ENCODE results near the gene INIP.
A peak's percentile ranks its signal among the peaks of the same experiment; 100 is the strongest.

Gene INIP

GRCh38 chr9:112717661-112718331, at the start of gene INIP:
Gene INIP (minus strand): TSS chr9:112718117. CDS start chr9:112716485, 1,632 bp downstream.
- peak; percentile 95 for DNase-seq (ENCODE audit: low read depth)

GRCh38 chr9:112765281-112765680, 47.4 kb upstream of the INIP start:
- no peak for DNase-seq (ENCODE audit: low read depth)

- no peak for DNase-seq (ENCODE audit: low read depth)
Observed at GRCh38 chr9:112764837-112765236, 46.9 kb upstream of the INIP start.

GRCh38 chr9:112764344-112764743, 46.4 kb upstream of the INIP start:
- no peak for DNase-seq (ENCODE audit: low read depth)

DNA sequence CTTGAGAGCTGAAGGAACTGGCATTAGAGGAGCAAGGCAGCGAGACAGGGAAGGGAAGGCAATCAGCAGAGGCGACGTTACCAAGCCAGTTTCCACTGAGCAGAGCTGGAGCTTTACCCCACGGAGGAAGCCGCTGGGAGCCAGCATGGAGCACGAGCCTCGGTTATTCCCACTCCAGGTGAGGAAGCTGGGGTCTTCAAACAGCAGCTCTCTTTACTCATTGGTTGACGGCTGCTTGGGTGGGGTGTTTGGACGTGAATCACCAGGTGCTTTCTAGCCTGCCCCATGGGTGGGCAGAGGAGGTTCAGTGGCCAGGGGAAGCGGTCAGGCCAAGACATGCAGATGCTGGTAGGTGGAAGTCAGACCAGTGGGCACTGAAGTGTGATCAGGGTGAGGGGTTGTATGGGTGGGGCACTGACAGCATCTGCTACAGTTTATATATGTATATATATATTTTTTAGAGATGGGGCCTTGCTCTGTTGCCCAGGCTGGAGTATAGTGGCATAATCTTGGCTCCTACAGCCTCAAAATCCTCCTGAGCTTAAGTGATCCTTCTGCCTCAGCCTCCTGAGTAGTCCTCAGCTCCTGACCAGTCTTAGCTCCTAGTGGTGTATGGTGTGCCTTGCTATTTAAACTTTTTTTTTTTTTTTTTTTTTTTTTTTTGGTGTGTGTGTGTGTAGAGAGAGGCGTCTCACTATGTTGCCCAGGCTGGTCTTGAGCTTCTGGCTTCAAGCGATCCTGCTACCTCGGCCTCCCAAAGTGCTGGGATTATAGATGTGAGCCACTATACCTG, 45.0 kb upstream of the INIP start:
- no peak for DNase-seq (ENCODE audit: low read depth)

DNA sequence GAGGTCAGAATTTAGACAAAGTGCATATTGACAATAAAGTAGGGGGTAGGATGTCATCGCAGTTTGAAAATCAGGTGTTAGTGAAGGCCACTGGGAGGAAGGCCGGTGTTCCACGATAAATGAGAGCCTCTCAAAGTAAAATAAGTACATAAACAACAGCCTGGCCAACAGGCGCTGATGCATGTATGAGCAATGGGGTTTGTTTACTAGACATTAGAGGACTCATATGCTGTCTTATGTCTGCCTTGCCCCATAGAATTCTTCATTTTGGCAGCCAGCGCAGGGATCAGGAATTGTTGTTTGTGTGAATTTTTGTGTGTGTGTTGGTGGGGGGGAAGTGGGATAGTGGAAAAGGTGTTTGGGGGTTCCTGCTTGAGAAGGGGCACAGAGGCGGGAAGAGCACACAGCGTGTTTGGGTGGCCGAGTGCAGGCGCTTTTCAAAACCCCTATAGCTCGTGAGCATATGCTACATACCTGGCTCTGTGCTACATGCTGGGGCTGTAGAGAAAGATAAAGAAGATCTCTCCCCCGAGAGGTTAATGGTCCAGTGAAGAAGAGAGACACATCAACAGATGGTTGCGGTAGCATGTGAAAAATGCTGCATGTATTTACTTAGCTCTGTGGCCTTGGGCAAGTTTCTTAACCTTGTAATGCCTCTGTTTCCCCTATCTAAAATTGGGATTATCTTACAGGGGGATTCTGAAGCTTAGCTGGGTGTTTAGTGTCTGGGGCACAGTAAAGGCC, 44.2 kb upstream of the INIP start:
- no peak for DNase-seq (ENCODE audit: low read depth)

- no peak for DNase-seq (ENCODE audit: low read depth)
Observed at GRCh38 chr9:112760821-112761220, 42.9 kb upstream of the INIP start.

DNA sequence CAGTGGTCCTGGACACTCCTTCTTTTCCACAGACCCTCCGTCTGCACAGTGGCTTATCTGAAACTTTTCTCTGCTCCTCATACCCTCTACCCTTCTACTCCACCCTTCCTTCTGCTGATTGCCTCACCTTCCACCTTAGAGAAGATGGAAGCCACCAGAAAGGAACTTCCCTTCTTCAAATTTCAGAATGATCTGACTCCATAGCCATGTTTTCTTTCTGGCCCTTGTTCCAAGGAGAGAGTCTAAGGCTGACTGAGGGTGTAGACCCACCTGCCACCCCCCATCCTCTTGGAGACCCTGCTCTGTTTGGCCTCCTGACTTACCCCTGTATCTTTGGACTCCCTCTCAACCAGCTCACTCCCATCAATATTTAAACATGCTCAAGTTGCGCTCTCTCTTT, 40.0 kb upstream of the INIP start:
- DNase-seq (ENCODE audit: low read depth), result no peak

DNA sequence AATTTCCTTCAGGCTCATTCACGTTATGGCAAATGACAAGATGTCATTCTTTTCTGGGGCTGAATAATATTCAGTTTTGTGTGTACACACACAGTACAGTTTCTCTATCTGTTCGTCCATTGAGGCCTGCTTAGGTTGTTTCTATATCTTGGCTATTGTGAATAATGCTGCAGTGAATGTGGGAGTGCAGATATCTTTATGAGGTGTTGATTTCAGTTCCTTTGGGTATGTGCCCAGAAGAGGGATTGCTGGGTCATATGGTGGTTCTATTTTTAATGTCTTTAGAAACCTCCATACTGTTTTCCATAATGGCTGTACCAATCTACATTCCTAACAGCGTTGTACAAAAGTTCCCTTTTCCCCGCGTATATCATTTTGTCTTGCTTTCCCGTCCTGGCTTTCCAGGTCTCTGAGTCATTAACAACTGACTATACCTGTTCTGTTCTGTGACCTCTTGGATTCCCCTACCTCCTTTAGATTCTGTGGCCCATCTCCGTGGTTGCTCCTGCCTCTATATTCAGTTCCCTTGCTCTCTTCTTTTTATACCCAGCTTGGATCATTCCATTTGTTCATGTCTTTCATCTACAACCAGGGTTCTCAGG, 39.5 kb upstream of the INIP start:
- DNase-seq (ENCODE audit: low read depth), result no peak

DNA sequence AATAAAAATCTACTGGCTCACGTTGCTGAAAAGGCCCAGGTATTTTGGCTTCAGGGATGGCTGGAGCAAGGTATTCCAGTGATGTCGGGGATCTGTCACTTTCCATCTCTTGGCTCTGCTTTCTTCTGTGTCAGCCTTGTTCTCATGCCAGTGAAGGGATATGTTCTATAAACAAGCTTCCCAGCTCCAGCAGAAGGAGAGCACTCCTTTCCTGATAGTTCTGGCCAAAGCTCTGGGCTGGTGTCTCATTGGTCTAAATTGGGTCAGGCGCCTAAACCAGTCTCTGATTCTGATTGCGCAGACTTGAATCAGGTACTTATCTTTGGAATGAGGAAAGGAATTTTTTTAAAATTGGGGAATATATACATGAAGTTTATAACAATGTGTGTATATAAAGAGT, 37.8 kb upstream of the INIP start:
- no peak for DNase-seq (ENCODE audit: low read depth)

GRCh38 chr9:112755016-112755427, 37.1 kb upstream of the INIP start:
- DNase-seq (ENCODE audit: low read depth), result no peak

- DNase-seq (ENCODE audit: low read depth), result no peak
Observed at GRCh38 chr9:112754578-112754977, 36.7 kb upstream of the INIP start.

DNA sequence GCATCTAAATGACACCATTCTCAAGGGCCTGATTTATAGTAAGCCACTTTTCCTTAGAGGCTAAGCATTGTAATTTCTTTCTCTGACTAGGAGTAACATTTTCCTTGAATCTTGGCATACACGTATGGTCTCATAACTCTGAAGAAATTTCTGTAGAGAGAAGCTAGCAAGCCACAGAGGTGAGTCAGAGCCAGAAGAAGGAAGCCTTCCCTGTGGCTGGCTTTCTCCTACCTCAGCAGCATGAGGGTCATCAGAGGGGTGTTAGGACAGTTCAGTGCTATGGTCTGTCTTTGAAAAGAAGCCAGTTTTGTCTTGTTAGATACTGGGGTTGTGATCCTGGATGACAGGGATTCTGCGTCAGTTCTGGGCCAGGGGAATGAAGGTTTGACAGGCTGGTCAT, 35.8 kb upstream of the INIP start:
- DNase-seq (ENCODE audit: low read depth), result no peak

DNA sequence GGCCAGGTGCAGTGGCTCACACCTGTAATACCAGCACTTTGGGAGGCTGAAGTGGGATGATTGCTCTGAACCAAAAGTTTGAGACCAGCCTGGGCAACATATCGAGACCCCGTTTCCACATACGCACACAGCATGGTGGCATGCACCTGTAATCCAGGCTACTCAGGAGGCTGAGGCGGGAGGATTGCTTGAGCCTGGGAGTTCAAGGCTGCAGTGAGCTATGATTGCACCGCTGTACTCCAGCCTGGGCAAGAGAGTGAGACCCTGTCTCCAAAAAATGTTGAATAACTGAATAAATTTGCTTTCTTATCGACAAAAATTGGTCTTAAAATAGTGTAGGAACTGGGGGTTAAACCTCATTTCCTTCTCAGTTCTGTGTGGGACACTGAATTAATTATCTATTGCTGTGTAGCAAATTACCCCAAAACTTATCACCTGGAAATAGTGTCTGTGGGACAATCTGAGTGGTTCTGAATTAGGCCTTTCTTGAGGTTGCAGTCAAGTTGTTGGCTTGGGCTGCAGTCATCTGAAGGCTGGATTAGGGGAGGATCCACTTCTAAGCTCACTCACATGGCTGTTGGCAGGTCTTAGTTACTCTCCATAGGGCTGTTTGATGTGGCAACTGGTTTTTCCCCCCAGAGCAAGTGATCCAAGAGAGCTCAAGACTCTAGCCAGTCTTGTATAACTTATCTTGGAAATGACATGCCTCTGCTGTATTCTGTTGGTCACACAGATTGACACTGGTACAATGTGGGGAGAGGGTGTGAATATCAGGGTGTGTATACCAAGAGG, 34.6 kb upstream of the INIP start:
- no peak for DNase-seq (ENCODE audit: low read depth)

GRCh38 chr9:112751056-112751795, 33.3 kb upstream of the INIP start:
- DNase-seq (ENCODE audit: low read depth), result no peak

GRCh38 chr9:112750764-112751055, 32.8 kb upstream of the INIP start:
- DNase-seq (ENCODE audit: low read depth), result no peak

DNA sequence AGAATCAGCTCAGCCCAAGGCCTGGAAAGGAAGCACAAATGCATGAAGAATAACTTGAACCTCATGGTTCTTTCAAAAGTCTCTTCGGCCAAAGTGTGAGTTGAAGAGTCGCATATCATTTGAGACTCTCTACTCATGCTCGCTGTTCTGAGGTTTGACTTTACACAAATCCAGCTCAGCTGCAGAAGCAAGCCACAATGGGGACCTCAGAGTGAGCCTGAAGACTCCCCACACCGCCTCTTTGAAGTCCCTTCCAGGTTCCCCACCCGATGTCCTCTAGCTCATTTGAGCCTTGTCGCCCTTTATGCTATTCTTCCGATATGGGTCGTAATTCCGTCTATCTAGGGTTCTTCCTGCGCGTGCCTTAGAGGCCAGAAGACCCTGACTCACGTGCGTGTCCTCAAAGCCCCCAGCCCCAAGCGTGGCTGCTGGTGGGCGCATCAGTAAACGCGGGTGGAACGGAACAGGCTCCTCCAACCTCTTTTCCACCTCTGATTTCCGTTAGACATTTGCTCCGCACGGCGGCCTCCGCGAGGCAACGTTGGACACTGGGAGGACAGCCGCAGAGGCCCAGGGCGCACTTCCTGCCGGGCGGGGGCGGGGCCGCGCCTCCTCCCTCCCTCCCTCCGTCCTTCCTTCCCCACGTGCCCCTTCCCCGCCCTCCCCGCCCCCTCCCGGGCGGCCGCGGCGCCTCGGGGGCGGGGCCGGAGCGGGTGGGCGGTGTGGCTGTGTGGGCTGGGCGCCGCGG, 32.3 kb upstream of the INIP start, which contains the start of gene SNX30:
SNX30 (plus strand) TSS at position 745 of the 748 bp plus-strand sequence. CDS start 242 bp downstream, outside the sequence.
- DNase-seq (ENCODE audit: low read depth), result peak; percentile 37

GRCh38 chr9:112747094-112747493, 29.2 kb upstream of the INIP start:
- no peak for DNase-seq (ENCODE audit: low read depth)

GRCh38 chr9:112744177-112744576, 26.3 kb upstream of the INIP start:
- no peak for DNase-seq (ENCODE audit: low read depth)

DNA sequence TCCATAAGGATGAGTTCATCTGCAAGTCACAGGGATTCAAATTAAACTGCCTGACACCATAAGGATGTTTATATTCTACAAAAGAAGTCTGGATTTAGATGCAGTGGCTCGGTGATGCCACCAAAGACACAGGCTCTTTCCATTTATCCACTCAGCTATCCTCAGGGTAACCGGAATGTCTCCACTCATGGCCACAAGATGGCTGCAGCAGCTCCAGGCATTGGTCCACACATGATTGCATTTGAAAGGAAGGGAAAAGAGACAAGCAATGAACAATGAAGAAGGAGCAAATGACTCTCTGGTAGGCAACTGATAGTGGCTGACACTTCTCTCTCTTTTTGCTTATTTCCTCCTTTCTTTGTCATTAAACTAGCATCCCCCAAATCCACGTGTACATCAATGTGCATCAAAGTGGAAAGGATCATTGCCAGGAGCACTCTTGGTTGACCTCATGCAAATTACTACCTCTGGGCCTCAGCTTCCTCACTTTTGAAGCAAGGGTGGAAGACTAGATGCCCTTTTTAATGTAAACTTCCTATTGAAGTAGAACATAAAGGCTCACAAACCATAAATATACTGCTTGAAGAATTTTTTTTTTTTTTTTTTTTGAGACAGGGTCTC, 25.4 kb upstream of the INIP start:
- no peak for DNase-seq (ENCODE audit: low read depth)
